ENCODE measurements around the gene RAPGEF1. TPM values are rescaled to one million over a fixed set of nuclear protein-coding genes. Genes with fewer than 3 reads are reported as not detected.

Gene RAPGEF1
- total and polyA plus RNA-seq, 2 experiments from 2014 or later, result 9.9 to 82.8 TPM

DNA sequence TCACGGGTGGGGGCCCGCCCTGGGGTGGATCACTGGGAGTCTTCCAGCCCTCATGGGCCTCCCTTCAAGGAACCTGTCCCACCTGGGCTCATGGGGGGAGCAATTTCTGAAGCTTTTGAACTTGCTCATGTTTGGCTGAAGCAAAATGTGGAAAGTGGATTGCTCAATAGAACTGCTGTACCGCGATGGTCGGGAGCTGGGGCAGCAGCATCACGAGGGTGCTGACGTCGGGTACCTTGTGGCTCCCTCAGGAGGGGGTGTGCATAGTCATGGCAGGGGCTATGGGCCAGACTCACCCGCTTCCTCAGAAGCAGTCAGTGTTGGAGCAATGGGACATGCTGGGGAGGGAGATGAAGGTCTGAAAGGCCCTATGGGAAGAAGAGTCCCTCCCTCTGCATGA lies 136.7 kb downstream of the RAPGEF1 start (continued):
- TF ChIP-seq, protein P1, sequence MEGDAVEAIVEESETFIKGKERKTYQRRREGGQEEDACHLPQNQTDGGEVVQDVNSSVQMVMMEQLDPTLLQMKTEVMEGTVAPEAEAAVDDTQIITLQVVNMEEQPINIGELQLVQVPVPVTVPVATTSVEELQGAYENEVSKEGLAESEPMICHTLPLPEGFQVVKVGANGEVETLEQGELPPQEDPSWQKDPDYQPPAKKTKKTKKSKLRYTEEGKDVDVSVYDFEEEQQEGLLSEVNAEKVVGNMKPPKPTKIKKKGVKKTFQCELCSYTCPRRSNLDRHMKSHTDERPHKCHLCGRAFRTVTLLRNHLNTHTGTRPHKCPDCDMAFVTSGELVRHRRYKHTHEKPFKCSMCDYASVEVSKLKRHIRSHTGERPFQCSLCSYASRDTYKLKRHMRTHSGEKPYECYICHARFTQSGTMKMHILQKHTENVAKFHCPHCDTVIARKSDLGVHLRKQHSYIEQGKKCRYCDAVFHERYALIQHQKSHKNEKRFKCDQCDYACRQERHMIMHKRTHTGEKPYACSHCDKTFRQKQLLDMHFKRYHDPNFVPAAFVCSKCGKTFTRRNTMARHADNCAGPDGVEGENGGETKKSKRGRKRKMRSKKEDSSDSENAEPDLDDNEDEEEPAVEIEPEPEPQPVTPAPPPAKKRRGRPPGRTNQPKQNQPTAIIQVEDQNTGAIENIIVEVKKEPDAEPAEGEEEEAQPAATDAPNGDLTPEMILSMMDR (conservative IDR thresholded peaks at IDR 0.05; ENCODE audit: low read depth in 2 of 2), result no peak
- TF ChIP-seq, protein P2, sequence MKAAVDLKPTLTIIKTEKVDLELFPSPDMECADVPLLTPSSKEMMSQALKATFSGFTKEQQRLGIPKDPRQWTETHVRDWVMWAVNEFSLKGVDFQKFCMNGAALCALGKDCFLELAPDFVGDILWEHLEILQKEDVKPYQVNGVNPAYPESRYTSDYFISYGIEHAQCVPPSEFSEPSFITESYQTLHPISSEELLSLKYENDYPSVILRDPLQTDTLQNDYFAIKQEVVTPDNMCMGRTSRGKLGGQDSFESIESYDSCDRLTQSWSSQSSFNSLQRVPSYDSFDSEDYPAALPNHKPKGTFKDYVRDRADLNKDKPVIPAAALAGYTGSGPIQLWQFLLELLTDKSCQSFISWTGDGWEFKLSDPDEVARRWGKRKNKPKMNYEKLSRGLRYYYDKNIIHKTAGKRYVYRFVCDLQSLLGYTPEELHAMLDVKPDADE (IDR thresholded peaks at IDR 0.05), result no peak
- TF ChIP-seq CREB1 (CRISPR knock-in tag; IDR thresholded peaks at IDR 0.05; ENCODE audit: low read depth) (no peak), JUNB (IDR thresholded peaks at IDR 0.05; ENCODE audit: unreplicated experiment) (no peak)

- no peak for ATAC-seq
- peaks cover 5% of the 10 kb centered on the region for H3K27me3 Mint-ChIP-seq (ENCODE audit: insufficient read depth, low read depth, poor library complexity)
- H3K27ac ChIP-seq (ENCODE audit: low read depth), result no peak overlapping the region
- H3K79me2 ChIP-seq (replicated peaks; ENCODE audit: insufficient read depth), result no peaks in the 10 kb centered on the region
- H3K27me3 ChIP-seq (ENCODE audit: insufficient read depth), result no peaks in the 10 kb centered on the region
- H3K9me3 Mint-ChIP-seq, result no peaks in the 10 kb centered on the region
- no peak overlapping the region for H3K27ac Mint-ChIP-seq
- H2AFZ ChIP-seq, result no peak overlapping the region
- peaks cover 10% of the 10 kb centered on the region for H3K4me1 Mint-ChIP-seq
- 0 out of 2 replicates have a peak, but pooled peaks cover under 1% of the 10 kb centered on the region for H3F3A ChIP-seq (replicated peaks; ENCODE audit: low read depth)
- H3K36me3 ChIP-seq (ENCODE audit: insufficient read depth), result no peaks in the 10 kb centered on the region; the same call in 1 of the 2 replicates
- no peak overlapping the region for H3K4me3 Mint-ChIP-seq
- no peaks in the 10 kb centered on the region for H4K20me1 ChIP-seq (replicated peaks; ENCODE audit: insufficient read depth)
- no peak overlapping the region for H3K4me3 ChIP-seq
- H3K9me2 ChIP-seq (ENCODE audit: insufficient read depth), result no peaks in the 10 kb centered on the region
- no peak for TF ChIP-seq NANOG (IDR thresholded peaks at IDR 0.05; ENCODE audit: borderline replicate concordance)
- TF ChIP-seq, protein P1 (conservative IDR thresholded peaks at IDR 0.05; ENCODE audit: low read depth in 2 of 2), result no peak
- no peaks in the 10 kb centered on the region for H3K4me1 ChIP-seq (ENCODE audit: insufficient read depth)
- DNase-seq (ENCODE audit: low spot score), result no peak
- no peak overlapping the region for H3K4me2 ChIP-seq
- peaks cover 14% of the 10 kb centered on the region for H3K36me3 Mint-ChIP-seq (ENCODE audit: low read depth)
These were observed 138.1 kb downstream of the RAPGEF1 start for GRCh38 chr9:131601683-131602181.

DNA sequence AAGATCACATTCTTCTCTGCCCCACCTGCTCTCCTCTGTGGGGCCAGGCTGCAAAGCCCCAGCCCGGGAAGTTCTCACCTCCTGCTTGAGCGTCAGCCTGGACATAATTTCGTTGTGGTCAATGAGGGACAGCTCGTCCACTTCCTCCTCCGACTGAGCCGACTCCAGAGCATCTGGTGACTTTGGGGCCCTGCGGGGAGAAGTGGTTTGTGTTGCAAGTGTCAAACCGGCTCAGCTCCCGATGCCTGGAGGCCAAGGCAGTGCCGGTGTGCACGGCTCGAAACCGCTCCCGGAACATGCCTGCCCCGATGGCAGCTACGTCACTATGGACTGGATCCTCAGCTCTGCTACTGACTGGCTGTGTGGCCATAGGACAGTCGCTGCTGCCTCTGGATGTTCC lies 141.8 kb downstream of the RAPGEF1 start:
- DNase-seq (ENCODE audit: low spot score), result no peak
- H4K20me1 ChIP-seq (replicated peaks; ENCODE audit: insufficient read depth), result no peaks in the 10 kb centered on the region
- peaks cover 5% of the 10 kb centered on the region for H3K27me3 Mint-ChIP-seq (ENCODE audit: insufficient read depth, low read depth, poor library complexity)
- H3K27me3 ChIP-seq (ENCODE audit: insufficient read depth), result no peaks in the 10 kb centered on the region
- H3K36me3 ChIP-seq (ENCODE audit: insufficient read depth), result no peaks in the 10 kb centered on the region; the same call in 1 of the 2 replicates
- no peak overlapping the region for H2AFZ ChIP-seq
- H3K4me1 Mint-ChIP-seq, result no peaks in the 10 kb centered on the region
- no peaks in the 10 kb centered on the region for H3K4me1 ChIP-seq (ENCODE audit: insufficient read depth)
- no peak overlapping the region for H3K4me3 Mint-ChIP-seq
- no peaks in the 10 kb centered on the region for H3F3A ChIP-seq (replicated peaks; ENCODE audit: low read depth)
- no peak overlapping the region for H3K4me3 ChIP-seq
- H3K36me3 Mint-ChIP-seq (ENCODE audit: low read depth), result peaks cover 25% of the 10 kb centered on the region
- no peaks in the 10 kb centered on the region for H3K79me2 ChIP-seq (replicated peaks; ENCODE audit: insufficient read depth)
- no peaks in the 10 kb centered on the region for H3K9me2 ChIP-seq (ENCODE audit: insufficient read depth)
- no peak overlapping the region for H3K4me2 ChIP-seq
- no peaks in the 10 kb centered on the region for H3K9me3 Mint-ChIP-seq
- no peak overlapping the region for H3K27ac ChIP-seq (ENCODE audit: low read depth)
- no peak for ATAC-seq
- H3K27ac Mint-ChIP-seq, result no peak overlapping the region
- TF ChIP-seq ZNF462 (CRISPR knock-in tag; IDR thresholded peaks at IDR 0.05), result no peak
- no peak for TF ChIP-seq CREB1 (CRISPR knock-in tag; IDR thresholded peaks at IDR 0.05; ENCODE audit: low read depth)
- no peak for TF ChIP-seq EZH2 (IDR thresholded peaks at IDR 0.05; ENCODE audit: low read depth, unreplicated experiment)
- no peak for TF ChIP-seq STAT1 (IDR thresholded peaks at IDR 0.05; ENCODE audit: unreplicated experiment)
